ENCODE data around the gene RALGAPA1. TPM values are rescaled to one million over a fixed set of nuclear protein-coding genes. Genes with fewer than 3 reads are reported as not detected.
A peak's percentile ranks its signal among the peaks of the same experiment; 100 is the strongest.

RALGAPA1 gene
- total and polyA plus RNA-seq, 2 of the 13 experiments (the other 11 are each of a cell fraction or from before 2014, with no cell fraction given): 65.0 to 89.2 TPM

GRCh38 chr14:35826218-35826951, 17.3 kb upstream of the RALGAPA1 start, which contains the start of gene BRMS1L (continued):
- TF ChIP-seq ZNF816 (CRISPR knock-in tag; IDR thresholded peaks at IDR 0.05; ENCODE audit: borderline replicate concordance) (peak; percentile 99), PAXIP1 (CRISPR knock-in tag; conservative IDR thresholded peaks at IDR 0.05) (peak; percentile 90), ZNF747 (CRISPR knock-in tag; IDR thresholded peaks at IDR 0.05; ENCODE audit: borderline replicate concordance) (peak; percentile 100), ZNF253 (CRISPR knock-in tag; IDR thresholded peaks at IDR 0.05; ENCODE audit: borderline replicate concordance) (peak; percentile 94), DNMT3B (CRISPR knock-in tag; conservative IDR thresholded peaks at IDR 0.05) (peak; percentile 93), TOE1 (CRISPR knock-in tag; IDR thresholded peaks at IDR 0.05) (peak; percentile 64), DNMT1 (CRISPR knock-in tag; IDR thresholded peaks at IDR 0.05) (peak; percentile 100), MXD4 (CRISPR knock-in tag; IDR thresholded peaks at IDR 0.05) (peak; percentile 99), SNAPC2 (CRISPR knock-in tag; IDR thresholded peaks at IDR 0.05) (no peak; the same call in 1 of the 2 replicates), MXD1 (CRISPR knock-in tag; IDR thresholded peaks at IDR 0.05) (peak; percentile 98), HDAC1 (CRISPR knock-in tag; IDR thresholded peaks at IDR 0.05) (peak; percentile 98), ZNF138 (CRISPR knock-in tag; IDR thresholded peaks at IDR 0.05; ENCODE audit: low read depth) (peak; percentile 98), KDM3A (CRISPR knock-in tag; IDR thresholded peaks at IDR 0.05; ENCODE audit: low read depth) (peak; percentile 94), ZNF878 (CRISPR knock-in tag; IDR thresholded peaks at IDR 0.05) (no peak; the same call in 1 of the 2 replicates), ZNF510 (CRISPR knock-in tag; IDR thresholded peaks at IDR 0.05; ENCODE audit: low read depth) (peak; percentile 100; the same call in 1 of the 2 replicates)
- TF ChIP-seq, protein P1, sequence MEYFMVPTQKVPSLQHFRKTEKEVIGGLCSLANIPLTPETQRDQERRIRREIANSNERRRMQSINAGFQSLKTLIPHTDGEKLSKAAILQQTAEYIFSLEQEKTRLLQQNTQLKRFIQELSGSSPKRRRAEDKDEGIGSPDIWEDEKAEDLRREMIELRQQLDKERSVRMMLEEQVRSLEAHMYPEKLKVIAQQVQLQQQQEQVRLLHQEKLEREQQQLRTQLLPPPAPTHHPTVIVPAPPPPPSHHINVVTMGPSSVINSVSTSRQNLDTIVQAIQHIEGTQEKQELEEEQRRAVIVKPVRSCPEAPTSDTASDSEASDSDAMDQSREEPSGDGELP (IDR thresholded peaks at IDR 0.05; ENCODE audit: borderline replicate concordance, low read depth): peak; percentile 7
- TF ChIP-seq, protein P2, sequence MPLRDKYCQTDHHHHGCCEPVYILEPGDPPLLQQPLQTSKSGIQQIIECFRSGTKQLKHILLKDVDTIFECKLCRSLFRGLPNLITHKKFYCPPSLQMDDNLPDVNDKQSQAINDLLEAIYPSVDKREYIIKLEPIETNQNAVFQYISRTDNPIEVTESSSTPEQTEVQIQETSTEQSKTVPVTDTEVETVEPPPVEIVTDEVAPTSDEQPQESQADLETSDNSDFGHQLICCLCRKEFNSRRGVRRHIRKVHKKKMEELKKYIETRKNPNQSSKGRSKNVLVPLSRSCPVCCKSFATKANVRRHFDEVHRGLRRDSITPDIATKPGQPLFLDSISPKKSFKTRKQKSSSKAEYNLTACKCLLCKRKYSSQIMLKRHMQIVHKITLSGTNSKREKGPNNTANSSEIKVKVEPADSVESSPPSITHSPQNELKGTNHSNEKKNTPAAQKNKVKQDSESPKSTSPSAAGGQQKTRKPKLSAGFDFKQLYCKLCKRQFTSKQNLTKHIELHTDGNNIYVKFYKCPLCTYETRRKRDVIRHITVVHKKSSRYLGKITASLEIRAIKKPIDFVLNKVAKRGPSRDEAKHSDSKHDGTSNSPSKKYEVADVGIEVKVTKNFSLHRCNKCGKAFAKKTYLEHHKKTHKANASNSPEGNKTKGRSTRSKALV (CRISPR knock-in tag; IDR thresholded peaks at IDR 0.05): peak; percentile 94
- TF ChIP-seq, protein P3, sequence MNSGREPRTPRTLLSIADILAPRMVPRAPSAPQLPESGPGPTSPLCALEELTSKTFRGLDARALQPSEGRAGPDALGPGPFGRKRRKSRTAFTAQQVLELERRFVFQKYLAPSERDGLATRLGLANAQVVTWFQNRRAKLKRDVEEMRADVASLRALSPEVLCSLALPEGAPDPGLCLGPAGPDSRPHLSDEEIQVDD (CRISPR knock-in tag; IDR thresholded peaks at IDR 0.05; ENCODE audit: borderline replicate concordance): 0 out of 2 replicates have a peak, but pooled peaks have one; percentile 92
- TF ChIP-seq, protein P4, sequence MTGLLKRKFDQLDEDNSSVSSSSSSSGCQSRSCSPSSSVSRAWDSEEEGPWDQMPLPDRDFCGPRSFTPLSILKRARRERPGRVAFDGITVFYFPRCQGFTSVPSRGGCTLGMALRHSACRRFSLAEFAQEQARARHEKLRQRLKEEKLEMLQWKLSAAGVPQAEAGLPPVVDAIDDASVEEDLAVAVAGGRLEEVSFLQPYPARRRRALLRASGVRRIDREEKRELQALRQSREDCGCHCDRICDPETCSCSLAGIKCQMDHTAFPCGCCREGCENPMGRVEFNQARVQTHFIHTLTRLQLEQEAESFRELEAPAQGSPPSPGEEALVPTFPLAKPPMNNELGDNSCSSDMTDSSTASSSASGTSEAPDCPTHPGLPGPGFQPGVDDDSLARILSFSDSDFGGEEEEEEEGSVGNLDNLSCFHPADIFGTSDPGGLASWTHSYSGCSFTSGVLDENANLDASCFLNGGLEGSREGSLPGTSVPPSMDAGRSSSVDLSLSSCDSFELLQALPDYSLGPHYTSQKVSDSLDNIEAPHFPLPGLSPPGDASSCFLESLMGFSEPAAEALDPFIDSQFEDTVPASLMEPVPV (CRISPR knock-in tag; IDR thresholded peaks at IDR 0.05): peak; percentile 99
